HG02943 (cell line): ENCODE results near the gene THRB.

Source experiments
- ATAC-seq: cut with Tn5 transposase; IDR thresholded peaks from one replicate; pipeline ENCODE4 v1.9.1; 2021; ENCODE audit warnings: mild to moderate bottlenecking, low read depth, moderate library complexity; ENCODE audit not compliant: unreplicated experiment

The THRB gene

DNA sequence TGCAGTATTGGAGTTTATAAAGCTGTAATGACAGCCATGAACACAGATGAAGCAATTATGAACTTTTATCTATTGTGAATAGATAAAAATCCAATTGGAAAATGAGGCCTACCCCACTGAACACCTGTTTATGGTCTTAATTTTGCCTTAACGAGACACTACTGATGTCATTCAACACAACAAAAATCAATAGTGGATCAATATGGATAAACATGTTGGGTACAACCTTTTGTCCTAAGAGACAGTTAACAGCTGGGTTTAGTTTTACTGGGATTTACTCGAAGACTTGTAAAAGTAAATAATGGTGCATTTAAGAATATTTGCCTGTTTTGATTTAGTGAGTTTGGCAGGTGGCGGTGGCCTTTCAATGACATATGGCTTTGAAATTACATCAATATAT is 331.7 kb downstream of the THRB start:
- no peak for ATAC-seq

DNA sequence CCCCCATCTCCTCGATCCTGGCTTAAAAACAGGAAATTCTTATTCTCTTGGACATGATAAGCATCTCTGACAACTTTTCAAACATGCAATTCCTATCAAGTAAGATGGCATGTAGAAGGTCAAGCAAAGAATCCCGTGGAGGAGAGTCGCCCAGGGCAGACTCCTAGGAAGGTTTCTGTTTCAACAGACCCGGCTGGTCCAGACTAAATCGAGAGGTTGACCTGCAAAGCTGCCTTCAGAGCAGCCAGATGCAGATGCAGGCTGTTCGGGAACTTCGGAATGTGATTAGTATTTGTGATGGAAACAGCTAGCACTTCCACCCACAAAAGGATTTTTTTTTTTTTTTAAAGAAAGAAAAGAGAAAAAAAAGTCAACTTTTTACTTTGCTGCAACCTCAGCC is 332.8 kb downstream of the THRB start:
- no peak for ATAC-seq

DNA sequence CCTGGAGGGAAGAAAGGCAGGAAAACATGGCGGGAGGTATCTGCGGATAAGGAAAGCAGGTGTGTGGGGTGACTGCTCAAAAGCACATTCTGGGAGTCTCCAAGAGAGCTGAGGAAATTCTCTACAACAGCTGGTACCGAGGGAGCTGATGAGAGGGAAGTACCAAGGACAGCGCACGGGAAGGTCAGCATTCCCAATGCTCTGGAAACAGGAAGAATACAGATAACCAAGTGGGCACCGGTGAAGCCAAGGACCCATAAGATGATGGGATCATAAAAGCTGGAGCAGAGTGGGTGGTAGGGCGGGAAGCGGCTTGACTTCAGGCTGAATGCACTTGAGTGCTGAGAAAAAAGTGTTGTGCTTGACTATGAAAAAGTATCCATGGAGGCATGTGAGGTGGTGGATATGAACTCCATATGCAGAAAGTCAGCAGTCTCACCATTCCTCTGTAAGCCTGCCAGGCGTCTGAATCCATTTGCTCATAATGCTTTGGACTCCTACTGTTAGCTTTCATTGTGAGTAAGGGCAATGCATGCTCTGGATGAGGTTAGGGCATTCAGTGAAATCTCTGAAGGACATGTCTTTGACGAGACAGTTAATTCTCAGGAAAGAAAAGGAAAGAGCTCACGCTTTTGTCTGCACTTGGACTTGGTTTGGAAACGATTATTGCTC is 334.1 kb downstream of the THRB start:
- ATAC-seq: no peak

DNA sequence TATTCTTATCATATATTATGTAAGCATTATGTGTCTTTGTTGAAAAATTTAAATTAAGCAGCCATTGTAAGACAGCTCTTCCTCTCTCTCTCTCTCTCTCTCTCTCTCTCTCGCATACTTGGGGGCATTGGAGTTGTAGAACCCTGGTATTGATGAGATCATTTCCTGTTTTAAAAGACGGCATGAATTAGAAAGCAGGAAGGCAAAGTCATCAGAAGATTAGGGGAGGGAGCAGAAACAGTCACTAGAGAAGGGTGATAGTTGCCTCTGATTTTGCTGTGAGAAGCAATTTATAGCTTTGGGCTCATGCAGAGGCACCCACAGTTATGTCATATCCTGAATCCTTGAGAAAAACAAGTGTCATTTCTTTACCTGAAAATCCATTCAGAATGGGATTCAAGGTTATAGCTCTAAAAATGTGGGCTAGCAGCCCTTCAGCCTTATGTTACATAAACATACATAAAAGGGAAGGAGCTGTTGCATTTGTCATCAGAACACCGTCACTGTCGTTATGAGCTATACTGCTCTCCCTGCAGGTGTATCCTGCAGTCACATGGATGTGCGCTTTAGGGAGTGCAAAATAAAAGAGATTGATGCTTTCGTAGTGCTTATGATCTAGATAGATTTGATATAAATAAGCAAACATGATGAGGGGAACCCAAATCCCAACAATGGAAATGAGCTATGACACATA is 335.7 kb downstream of the THRB start:
- ATAC-seq: no peak

DNA sequence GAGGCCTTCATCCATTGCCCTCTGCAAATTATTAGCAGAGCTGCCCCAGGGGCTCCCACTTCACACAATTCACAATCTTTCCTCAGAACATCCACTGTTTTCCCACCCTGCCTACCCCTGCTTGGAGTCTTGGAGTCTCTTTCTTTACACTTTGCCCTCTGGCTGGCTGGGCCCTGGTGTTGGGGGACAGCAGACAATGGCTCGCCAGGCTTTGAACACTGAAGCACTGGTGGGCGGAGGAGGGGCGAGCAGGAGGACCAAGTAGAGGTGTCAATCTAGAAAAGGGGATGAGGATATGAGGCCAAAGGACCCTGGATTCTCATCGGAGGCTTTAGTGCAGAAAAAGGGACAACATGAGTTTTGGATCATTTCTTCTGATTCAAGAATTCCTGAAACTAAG is 337.5 kb downstream of the THRB start:
- no peak for ATAC-seq

DNA sequence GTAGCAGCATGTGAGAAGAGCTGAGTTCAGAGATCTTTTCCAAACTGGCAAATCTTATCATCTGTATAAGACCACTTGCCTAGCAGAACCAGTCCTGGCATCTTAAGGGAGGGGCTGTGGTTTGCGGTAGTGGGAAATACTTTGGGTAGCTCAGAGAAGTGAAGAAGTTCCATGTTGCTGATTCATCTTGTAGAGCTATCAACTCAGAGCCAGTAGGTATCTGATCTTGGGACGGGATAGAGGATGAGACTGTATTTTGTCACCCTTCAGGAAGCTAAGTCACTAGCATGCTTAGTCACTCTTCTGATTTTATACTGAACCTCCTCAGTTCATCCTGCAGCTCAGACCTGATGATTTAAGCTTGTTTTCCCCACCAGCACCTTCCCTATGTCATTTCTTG is 338.2 kb downstream of the THRB start:
- ATAC-seq: no peak

DNA sequence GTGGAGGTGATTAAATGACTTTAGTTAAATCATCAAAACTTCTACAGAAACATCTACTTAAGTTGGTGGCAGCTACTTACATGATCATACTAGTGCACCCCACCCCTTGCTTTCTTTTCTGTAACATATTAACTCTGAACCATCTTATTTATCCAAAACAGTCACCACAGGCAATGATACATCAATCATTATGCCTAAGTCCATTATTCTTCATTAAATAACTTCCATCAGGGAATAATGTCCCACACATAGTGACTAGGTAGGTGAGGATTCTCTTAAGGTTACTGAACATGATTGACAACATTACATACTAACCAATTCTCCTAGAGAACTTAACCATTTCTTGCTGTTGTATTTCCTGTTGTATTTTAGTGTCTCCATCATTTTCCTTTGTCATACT is 339.4 kb downstream of the THRB start:
- no peak for ATAC-seq

DNA sequence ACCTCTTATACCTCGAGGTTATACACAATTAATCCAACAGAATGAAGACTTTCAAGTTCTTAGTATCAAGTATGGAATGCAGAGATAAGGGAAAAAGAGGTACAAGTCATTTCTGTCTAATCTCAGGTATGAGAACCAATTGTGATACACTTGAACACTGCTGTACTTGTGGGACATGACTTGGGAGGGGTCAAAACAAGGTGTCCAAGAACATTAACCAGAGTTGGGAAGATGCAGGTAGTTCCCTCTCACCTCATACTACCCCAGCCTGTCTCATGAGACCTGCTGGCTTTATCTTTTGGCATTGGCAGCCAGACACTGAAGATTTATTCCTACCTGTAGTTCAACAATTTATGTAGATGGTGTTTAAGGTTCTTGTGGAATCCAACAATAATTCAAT is 339.9 kb downstream of the THRB start:
- no peak for ATAC-seq

DNA sequence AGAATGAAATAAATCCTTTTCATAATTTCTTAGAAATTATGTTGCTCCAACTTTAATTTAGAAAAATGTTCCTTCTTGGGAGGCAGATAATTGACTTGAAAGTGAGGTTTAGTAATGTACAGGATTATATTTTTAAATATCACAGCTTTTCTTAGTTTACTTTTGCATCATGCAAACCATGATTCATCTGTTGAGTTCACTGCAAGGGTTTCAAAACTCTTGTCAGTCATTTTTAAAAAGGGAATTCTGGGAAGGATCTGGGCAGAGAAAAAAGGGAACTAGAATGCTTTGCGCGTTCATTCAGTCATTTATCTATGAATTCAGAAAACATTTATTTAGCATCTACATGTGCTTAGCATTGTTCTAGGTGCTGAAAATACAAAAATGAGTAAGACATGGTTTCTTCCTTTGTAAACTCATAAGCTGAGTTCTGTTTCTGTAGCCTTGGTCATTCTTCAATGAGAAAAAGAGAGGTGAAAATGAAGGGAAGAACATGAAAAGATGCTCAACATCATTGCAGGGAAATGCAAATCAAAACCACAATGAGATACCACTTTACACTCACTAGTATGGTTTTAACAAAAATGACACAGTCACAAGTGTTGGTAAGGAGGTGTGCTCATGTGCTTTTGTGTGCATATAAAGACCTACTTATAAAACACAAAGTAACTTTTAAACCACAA is 340.5 kb downstream of the THRB start:
- peak; percentile 74 for ATAC-seq

DNA sequence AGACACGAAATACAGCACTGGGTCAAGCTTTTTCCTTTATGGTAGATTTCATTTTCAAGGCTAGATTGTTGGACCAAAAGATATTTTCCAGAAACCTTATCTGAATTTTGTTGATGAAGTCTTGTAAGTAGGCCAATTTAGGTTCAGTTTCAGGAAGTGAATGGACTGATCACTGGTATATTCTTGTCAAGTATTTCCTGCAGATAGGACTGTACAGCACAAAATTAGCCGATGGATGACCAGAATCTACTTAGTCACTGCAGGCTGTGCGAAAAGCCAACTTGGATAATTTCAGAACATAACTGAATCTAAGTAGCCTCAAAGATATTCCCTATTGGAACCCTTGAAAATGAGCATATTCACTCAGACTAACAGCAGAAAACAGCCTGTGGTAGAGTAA is 343.1 kb downstream of the THRB start:
- no peak for ATAC-seq

DNA sequence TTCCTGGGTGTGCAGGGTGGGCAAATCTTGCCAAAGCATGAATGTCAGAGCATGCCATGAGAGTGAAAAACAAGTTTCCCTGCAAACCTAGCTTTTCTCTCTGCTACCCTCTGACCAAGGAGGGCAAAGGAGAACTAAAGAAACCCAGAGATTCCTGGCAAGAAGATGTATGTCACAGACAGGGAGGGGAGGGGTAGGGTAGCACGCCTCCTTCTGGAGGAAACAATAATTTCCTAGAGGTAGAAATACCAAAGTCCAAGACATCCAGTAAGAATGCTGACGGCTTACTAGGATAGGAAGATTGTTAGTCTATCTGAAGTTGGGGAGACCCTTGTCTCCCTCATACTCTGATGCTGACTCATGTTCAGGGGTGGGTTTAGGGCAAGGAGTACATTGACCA is 345.6 kb downstream of the THRB start:
- no peak for ATAC-seq

DNA sequence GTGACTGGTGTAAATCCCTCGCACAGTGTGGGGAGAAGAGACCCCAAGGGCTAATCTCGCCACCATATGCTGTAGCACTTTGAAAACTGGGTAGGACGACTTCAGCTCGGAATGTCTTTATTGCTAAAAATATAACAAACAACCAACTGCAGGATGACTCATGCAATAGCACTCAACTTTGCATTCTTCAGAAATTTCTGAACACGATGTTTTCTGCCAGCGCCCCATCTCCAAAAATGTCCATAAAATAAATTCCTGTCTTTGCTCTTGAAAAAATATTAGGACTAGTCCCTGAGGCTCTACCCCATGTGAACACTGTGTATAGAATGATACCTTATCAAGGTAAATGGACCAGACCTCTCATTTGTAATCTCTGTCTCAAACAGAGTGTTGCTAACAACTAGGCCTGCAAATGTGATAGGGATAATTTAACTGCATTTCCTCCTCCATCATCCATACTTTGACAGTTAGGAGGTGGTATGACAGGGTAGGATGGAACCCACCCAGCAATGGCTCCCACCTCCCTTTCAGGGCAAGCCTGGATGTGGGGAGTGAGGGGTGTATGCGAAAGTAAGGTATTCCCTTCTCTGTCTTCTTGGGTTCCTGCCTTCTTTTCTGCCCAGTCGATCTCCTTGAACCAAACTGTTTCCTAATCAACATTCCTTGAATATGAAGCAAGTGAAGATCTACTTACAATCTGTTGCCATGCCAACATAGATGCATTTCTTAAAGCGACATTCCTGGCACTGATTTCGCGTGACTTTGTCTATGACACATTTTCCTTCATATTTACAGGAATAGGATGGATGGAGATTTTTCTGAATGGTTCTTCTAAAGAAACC is 348.4 kb downstream of the THRB start:
- no peak for ATAC-seq

DNA sequence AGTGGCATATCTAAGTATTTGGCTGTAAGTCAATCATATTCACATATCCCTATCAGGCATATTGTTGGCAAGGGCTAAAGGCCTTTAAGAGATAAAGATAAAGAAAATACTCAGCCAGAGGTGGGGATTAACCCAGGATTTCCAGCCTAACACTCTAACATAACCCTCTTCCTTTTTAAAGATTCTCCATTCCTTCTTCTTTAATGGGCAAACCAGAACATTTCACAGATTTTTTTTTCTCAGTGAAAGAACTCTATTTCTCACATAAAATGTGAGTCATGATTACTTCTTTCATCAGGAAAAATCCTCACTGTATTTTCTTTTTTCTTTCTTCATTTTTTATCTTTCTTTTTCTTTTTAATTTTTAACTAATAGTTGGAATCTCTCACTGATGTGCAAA is 349.2 kb downstream of the THRB start:
- no peak for ATAC-seq

DNA sequence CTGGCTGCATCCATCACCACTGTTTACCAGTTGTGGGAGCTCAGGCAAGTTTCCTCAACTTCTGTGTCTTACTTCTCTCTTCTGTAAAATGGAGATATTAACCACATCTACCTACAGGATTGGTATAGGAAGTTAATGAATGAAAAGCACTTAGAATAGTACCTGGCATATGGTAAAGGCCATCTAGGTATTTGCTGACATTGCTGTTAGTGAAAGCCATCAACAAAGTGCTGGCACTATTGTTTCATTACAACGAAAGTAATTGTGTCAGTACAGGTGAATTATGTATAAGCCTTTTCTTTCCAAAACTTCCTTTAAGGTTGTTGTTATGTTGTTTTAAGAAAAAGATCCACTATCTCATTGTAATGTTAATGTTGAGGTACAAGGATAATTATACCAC is 352.5 kb downstream of the THRB start:
- ATAC-seq: no peak

DNA sequence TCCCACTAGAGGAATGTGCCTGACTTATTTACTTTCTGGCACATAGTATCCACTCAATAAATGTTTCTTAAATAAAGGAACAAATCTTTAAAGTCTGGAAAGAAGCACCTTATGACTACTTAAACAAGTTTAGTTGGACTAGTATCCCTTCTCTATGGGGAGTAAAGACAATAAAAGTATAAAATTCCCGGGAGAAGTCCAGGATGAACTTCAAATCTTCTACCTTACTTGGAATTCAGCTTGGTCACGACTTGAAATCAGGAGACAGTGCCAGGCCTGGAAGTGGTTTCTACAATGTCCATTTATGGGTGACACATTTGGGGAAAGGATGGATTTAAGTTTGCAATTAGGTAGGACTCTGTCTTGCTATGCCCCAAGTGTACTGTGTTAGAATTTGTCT is 353.1 kb downstream of the THRB start:
- no peak for ATAC-seq

DNA sequence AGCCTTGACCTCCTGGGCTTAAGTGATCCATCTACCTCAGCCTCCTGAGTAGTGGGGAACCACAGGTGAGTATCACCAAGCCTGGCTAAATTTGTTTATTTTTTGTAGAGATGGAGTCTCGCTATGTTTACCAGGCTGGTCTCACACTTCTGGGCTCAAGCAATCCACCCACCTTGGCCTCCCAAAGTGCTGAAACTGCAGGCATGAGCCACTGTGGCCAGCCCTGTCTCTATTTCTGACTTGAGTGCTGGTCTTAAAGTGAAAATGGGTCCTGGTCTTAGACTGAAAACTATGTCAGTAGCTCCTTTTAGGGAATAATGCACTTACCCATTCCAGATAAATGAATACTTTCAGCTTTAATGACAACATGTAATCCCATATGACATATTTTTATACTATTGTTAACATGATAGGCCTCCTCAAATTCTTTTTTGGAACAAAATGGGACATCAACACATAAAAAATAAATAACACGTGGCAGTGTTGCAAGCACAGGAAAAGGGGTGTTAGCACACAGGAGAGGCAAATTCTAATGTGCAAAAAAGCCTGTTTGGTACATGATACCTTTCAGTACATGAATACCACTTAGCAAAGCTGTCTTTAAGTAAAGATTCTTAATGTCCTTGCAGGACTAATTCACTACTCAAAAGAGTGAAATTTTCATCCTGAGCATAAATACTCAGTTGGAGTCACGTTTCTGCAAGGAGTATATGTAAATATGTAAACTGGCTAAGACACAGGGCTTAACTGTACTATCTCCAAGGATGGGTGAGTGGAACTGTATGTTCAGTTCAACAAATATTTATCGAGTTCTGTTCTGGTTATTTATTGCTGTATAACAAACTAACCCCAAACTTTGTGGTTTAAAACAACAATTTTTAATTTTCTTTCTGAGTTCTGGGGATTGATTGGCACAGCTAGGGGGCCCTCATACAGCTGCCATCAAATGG is 354.9 kb downstream of the THRB start:
- ATAC-seq: no peak

DNA sequence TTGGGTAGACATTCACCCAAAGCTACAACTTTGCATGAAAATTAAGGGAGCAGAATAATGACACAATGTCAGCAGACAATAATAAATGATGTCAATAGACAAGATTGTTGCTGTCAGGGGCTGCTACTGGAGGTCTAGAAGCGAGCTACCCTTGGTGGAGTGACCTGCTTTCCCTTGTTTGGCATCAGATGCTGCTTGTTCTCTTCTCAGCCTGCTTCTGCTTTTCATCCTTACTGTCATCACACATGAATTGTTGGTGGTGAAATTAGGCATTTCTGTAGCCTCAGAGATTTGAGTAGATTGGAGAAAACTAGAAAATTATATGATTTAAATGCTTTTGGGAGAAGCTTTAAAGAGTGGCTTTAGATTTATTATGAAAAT is 355.8 kb downstream of the THRB start:
- no peak for ATAC-seq

DNA sequence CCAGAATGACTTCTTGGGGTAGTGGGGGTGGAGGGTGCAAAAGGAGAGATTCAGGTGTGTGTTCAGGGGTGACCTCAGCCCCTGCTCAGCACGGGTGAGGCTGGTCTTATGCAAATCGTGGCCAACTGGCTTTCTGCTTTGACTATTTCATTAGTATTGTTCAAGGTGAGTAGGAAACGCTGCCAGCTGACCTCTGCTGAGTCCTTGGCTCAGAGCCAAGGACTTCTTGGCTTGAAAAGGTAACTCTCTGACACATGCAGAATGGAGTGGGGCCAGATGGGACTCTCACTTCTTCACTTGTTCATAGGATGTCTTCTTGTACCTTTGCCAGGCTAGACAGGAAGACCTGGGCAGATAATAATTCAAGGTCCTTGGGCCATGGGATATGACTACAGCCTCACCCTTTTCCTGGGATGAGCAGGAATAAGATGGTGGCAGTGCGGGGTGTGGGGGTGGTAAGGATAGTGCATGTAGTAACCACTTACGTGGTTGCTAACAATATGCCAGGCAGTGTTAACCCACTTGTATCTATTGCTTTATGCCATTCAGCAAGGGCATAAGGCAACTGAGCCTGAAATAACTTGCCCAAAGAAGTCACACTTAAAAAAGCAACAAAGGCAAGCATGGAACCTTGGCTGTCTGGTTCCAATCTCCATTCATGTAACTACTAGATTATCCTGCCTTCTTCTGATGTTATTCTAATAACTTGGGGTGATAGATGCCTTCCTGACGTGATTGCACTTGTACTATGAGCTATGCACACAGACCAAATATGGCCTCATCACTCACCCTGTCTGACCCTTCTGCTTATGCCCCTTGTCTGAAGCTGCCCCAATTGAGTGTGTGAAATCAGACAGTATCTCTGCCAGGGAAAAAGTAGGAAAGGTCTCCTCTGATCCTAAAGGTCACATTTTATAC is 356.4 kb downstream of the THRB start:
- ATAC-seq: no peak

DNA sequence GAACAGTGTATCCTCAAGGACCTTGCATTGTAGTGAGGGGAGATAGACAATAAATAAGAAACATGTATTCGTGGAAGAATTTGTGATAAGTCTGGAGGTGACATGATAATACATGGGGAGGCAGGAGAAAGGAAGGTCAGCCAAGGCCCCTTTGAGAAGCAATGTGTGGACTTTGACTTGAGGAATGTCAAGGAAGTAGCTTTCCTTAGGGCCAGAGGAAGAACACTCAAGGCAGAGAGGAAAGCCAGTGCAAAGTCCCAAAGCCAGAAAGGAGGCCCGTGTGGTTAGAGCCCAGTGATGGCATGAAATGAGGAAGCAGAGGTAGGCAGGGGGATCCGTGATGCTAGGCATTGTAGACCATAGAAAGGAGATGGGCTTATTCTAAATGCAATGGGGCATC is 357.3 kb downstream of the THRB start:
- no peak for ATAC-seq
